ENCODE data around the gene TM2D1. TPM values are rescaled to one million over a fixed set of nuclear protein-coding genes. Genes with fewer than 3 reads are reported as not detected.

Gene TM2D1
- total and polyA plus RNA-seq, 9 of the 15 experiments (the other 6 are each of a cell fraction or from before 2014, with no cell fraction given): 24.5 to 65.2 (median 47.7) TPM

DNA sequence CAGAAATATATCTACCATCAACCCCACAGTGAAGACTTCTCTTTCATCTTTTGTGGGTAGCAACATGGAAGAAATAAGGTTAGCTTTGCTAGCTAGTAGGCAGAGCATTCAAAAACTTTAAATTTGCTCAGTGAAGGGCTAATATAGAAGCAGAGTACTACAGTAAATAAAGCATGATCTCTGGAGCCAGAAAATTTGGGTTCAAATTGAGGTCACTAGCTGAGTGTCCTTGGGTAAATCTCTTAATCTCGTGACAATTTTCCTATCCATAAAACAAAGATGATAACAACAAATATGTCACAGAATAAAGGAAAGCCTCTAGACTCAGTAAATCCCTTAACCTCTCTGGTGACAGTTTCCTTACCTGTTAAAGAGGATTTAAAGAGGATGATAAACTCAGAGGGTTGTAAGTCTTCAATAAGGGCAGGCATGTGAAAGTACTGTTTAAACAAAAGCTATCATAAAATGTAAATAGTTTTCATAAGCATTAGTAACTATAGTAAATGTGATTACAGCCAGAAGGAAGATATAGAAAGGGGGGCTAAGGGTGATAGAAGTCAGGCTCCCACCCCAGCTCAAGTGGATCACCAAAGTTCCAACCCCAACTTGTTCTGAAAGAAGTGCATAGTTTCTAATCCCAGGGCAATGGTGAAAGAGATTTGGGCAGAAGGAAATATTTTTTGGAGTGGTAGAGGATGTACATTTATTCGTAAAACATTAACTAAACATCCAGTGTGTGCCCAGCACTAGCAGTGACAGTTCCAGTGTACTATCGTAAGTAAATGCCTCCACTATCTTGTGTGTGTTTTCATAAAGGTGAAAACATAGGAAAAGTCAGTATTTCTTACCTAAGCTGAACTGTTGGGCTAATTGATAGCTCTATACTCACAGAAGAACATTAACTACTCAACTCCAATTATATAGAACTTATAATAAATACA, 24.8 kb downstream of the TM2D1 start:
- Histone ChIP-seq H3K36me3 (ENCODE audit: control insufficient read depth, insufficient read depth, low read length) (peaks cover 58% of the 10 kb centered on the region), H3K4me2 (ENCODE audit: insufficient read depth, low read length) (no peak overlapping the region), H3K4me3 (no peak overlapping the region), H3K9ac (ENCODE audit: insufficient read depth in 1 of 2, low read depth in 2 of 2, low read length in 2 of 2) (no peak overlapping the region), H3K79me2 (ENCODE audit: control insufficient read depth, insufficient read depth, low read length) (no peaks in the 10 kb centered on the region), H3K9me3 (replicated peaks; ENCODE audit: control insufficient read depth, insufficient read depth, low read depth, low read length) (no peaks in the 10 kb centered on the region), H3K27ac (ENCODE audit: extremely low read depth, low read depth, low read length) (no peak overlapping the region), H3K4me1 (replicated peaks in 1 of 2; ENCODE audit: control insufficient read depth in 2 of 2, insufficient read depth in 2 of 2, low read length in 2 of 2) (no peaks in the 10 kb centered on the region), H4K20me1 (replicated peaks; ENCODE audit: control insufficient read depth, insufficient read depth, low read length) (no peaks in the 10 kb centered on the region), H3K27me3 (ENCODE audit: control insufficient read depth in 2 of 2, insufficient read depth in 2 of 2, low read length in 2 of 2) (no peaks in the 10 kb centered on the region), H3K9me1 (ENCODE audit: control insufficient read depth, insufficient read depth, low read length) (no peaks in the 10 kb centered on the region), H2AFZ (ENCODE audit: low read depth, low read length) (no peak overlapping the region)
- ChIA-PET CTCF (ENCODE audit: low intra/inter-chr PET ratio) (no interaction called here), POLR2A (no interaction called here)
- 85% methylated on average over 3 of the region's 3 CpGs for WGBS (ENCODE audit: insufficient coverage, low coverage, missing lambda C conversion rate)
- ATAC-seq (no peak), DNase-seq (ENCODE audit: extremely low read depth in 1 of 4, low spot score in 3 of 4) (no peak), FAIRE-seq (no peak)
- in situ Hi-C loops (cut with MboI) (no loop called here), intact Hi-C loops (cut with micrococcal nuclease) (no loop called here)
- BruUV-seq (replicated peaks): TSS peak; percentile 12
- TF ChIP-seq PHF21A (IDR thresholded peaks at IDR 0.05; ENCODE audit: borderline replicate concordance, low read depth) (no peak), MYBL2 (IDR thresholded peaks at IDR 0.05; ENCODE audit: low read depth) (no peak), MYBL2 (CRISPR knock-in tag; IDR thresholded peaks at IDR 0.05; ENCODE audit: borderline replicate concordance) (no peak), POLR3A (IDR thresholded peaks at IDR 0.05; ENCODE audit: borderline replicate concordance, extremely low read depth, insufficient read depth, insufficient read length) (no peak), CREM (IDR thresholded peaks at IDR 0.05; ENCODE audit: low read depth) (no peak)
- TF ChIP-seq, protein P1, sequence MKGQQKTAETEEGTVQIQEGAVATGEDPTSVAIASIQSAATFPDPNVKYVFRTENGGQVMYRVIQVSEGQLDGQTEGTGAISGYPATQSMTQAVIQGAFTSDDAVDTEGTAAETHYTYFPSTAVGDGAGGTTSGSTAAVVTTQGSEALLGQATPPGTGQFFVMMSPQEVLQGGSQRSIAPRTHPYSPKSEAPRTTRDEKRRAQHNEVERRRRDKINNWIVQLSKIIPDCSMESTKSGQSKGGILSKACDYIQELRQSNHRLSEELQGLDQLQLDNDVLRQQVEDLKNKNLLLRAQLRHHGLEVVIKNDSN (CRISPR knock-in tag; IDR thresholded peaks at IDR 0.05): no peak

Data from K562 (cell line).